Gastrocnemius medialis (tissue), 4 donors: ENCODE data around the gene RNF103.

ENCODE experiments used
- CTCF ChIP-seq, 5 experiments: fragments of 450-650 bp in 3 of 5; fragments of 200-600 bp in 2 of 5; sonication (generic) in 2 of 5; IDR thresholded peaks in 4 of 5; conservative IDR thresholded peaks in 1 of 5; 1 replicate in 4 of 5; 2 replicates in 1 of 5; pipeline ENCODE4 v1.5.1; 2016 to 2019; ENCODE audit warnings: antibody characterized with exemption in 5 of 5, mild to moderate bottlenecking in 3 of 5, moderate library complexity in 3 of 5
- POLR2A ChIP-seq, 2 donors: fragments of 450-650 bp; IDR thresholded peaks; one replicate each; pipeline ENCODE4 v1.6.1; 2017; ENCODE audit warnings: antibody characterized with exemption in 2 of 2, mild to moderate bottlenecking in 2 of 2, moderate library complexity in 2 of 2

GRCh38 chr2:86672027-86672545, 48.4 kb upstream of the RNF103 start:
- no peak for TF ChIP-seq POLR2A (IDR thresholded peaks at IDR 0.05)
- no peak for TF ChIP-seq CTCF (IDR thresholded peaks at IDR 0.05 in 4 of 5, conservative IDR thresholded peaks at IDR 0.05 in 1 of 5)
